Common myeloid progenitor, CD34-positive (primary cell): ENCODE results near the gene SLC35E3.

ENCODE experiments used
- CTCF ChIA-PET: fragments of 350-600 bp; sonication (Branson Sonifier 250); formaldehyde crosslinking; loops from one replicate; lab custom pipeline; 2021; ENCODE audit warnings: antibody characterized with exemption; lab: Charles Lee
- POLR2A ChIA-PET: fragments of 350-600 bp; sonication (Branson Sonifier 250); formaldehyde crosslinking; loops from one replicate; lab custom pipeline; 2021; ENCODE audit warnings: antibody characterized with exemption; lab: Charles Lee
- DNase-seq, 3 donors: peaks; one replicate each; pipeline versions ENCODE4 v3.0.0 to v3.0.0-alpha.2; 2013
- H3K27ac ChIP-seq, 2 experiments: 1 replicate in 1 of 2; 2 replicates in 1 of 2; pipeline ENCODE4 v1.7.0; 2013; ENCODE audit warnings: inconsistent platforms in 2 of 2, low read length in 2 of 2, mild to moderate bottlenecking in 2 of 2, low read depth in 1 of 2, moderate library complexity in 1 of 2; ENCODE audit not compliant: severe bottlenecking in 2 of 2, insufficient read depth in 1 of 2, poor library complexity in 1 of 2
- H3K27me3 ChIP-seq, 5 experiments: replicated peaks in 2 of 5; 1 replicate in 3 of 5; 2 replicates in 2 of 5; pipeline versions ENCODE4 v1.6.1 to v1.7.0; 2013; ENCODE audit warnings: low read length in 4 of 5, mild to moderate bottlenecking in 2 of 5, moderate library complexity in 2 of 5, inconsistent platforms in 1 of 5; ENCODE audit not compliant: insufficient read depth in 5 of 5, control insufficient read depth in 4 of 5
- H3K36me3 ChIP-seq, 4 experiments: 1 replicate in 2 of 4; 2 replicates in 2 of 4; pipeline versions ENCODE4 v1.6.1 to v1.7.0; 2013; ENCODE audit warnings: low read length in 3 of 4, control low read depth in 1 of 4, mild to moderate bottlenecking in 1 of 4; ENCODE audit not compliant: control insufficient read depth in 4 of 4, insufficient read depth in 4 of 4
- H3K4me1 ChIP-seq, 4 experiments: 1 replicate in 3 of 4; 2 replicates in 1 of 4; pipeline versions ENCODE4 v1.6.1 to v1.7.1; 2013; ENCODE audit warnings: low read length in 3 of 4, mild to moderate bottlenecking in 3 of 4, control low read depth in 1 of 4, inconsistent platforms in 1 of 4, moderate library complexity in 1 of 4; ENCODE audit not compliant: control insufficient read depth in 4 of 4, insufficient read depth in 4 of 4; ENCODE audit errors: control extremely low read depth in 1 of 4
- H3K4me3 ChIP-seq, 7 experiments: 1 replicate in 4 of 7; 2 replicates in 3 of 7; pipeline versions ENCODE4 v1.5.1 to v1.7.0; 2013; ENCODE audit warnings: mild to moderate bottlenecking in 7 of 7, low read length in 6 of 7, moderate library complexity in 6 of 7, inconsistent platforms in 2 of 7, low read depth in 2 of 7, control low read depth in 1 of 7; ENCODE audit not compliant: insufficient read depth in 4 of 7, control insufficient read depth in 1 of 7; ENCODE audit errors: extremely low read depth in 1 of 7
- H3K9me3 ChIP-seq, 5 experiments: 1 replicate in 4 of 5; 2 replicates in 1 of 5; pipeline versions ENCODE4 v1.6.1 to v1.7.1; 2013; ENCODE audit warnings: low read length in 4 of 5, mild to moderate bottlenecking in 2 of 5, inconsistent platforms in 1 of 5, low read depth in 1 of 5, moderate library complexity in 1 of 5; ENCODE audit not compliant: control insufficient read depth in 4 of 5, insufficient read depth in 2 of 5; ENCODE audit errors: control extremely low read depth in 1 of 5
- WGBS: methylation state at CpG from one replicate; pipeline ENCODE4 v1.1.5; 2013; ENCODE audit not compliant: insufficient coverage; 5-methylcytosine and 5-hydroxymethylcytosine counted together

The SLC35E3 gene

GRCh38 chr12:68792952-68793351 lies 47.0 kb downstream of the SLC35E3 start:
- POLR2A ChIA-PET, result no interaction called here
- no peaks in the 10 kb centered on the region for H3K4me1 ChIP-seq
- WGBS, result 67% methylated on average over 1 of the region's 2 CpGs
- H3K27ac ChIP-seq, result no peak overlapping the region
- H3K36me3 ChIP-seq, result no peaks in the 10 kb centered on the region
- DNase-seq, result peak; percentile 51 to 73 (median 72)
- H3K27me3 ChIP-seq, result no peaks in the 10 kb centered on the region
- H3K9me3 ChIP-seq, result no peaks in the 10 kb centered on the region
- CTCF ChIA-PET, result interaction anchor here (1.3 to 2.8 kb wide), 2 partner anchors 14 to 71 kb away, joined by 3 to 7 read pairs; partner anchors contain the start of gene MDM2
- H3K4me3 ChIP-seq, result no peak overlapping the region

- no peak overlapping the region for H3K4me3 ChIP-seq
- no peak overlapping the region for H3K27ac ChIP-seq
- WGBS, result 92% methylated on average over 2 of the region's 4 CpGs
- no peaks in the 10 kb centered on the region for H3K4me1 ChIP-seq
- ChIA-PET CTCF (interaction anchor here (1.3 to 2.8 kb wide), 2 partner anchors 14 to 71 kb away, joined by 3 to 7 read pairs; partner anchors contain the start of gene MDM2), POLR2A (interaction anchor here (0.8 kb wide), 1 partner anchor 58 kb away, joined by 4 read pairs; no protein-coding TSS in a partner anchor)
- H3K9me3 ChIP-seq, result no peaks in the 10 kb centered on the region
- no peaks in the 10 kb centered on the region for H3K27me3 ChIP-seq
- no peak for DNase-seq
- no peaks in the 10 kb centered on the region for H3K36me3 ChIP-seq
Measured at GRCh38 chr12:68793436-68793835, 47.5 kb downstream of the SLC35E3 start.

GRCh38 chr12:68793975-68794652 lies 48.1 kb downstream of the SLC35E3 start:
- no peaks in the 10 kb centered on the region for H3K27me3 ChIP-seq
- ChIA-PET CTCF (interaction anchor here (2.8 kb wide), 1 partner anchor 13 kb away, joined by 7 read pairs; the partner anchor contains the start of gene MDM2), POLR2A (interaction anchor here (0.8 kb wide), 1 partner anchor 59 kb away, joined by 4 read pairs; no protein-coding TSS in a partner anchor)
- 100% methylated on average over 2 of the region's 4 CpGs for WGBS
- no peaks in the 10 kb centered on the region for H3K9me3 ChIP-seq
- H3K4me3 ChIP-seq, result no peak overlapping the region
- H3K36me3 ChIP-seq, result no peaks in the 10 kb centered on the region
- no peaks in the 10 kb centered on the region for H3K4me1 ChIP-seq
- no peak overlapping the region for H3K27ac ChIP-seq
- no peak for DNase-seq

DNA sequence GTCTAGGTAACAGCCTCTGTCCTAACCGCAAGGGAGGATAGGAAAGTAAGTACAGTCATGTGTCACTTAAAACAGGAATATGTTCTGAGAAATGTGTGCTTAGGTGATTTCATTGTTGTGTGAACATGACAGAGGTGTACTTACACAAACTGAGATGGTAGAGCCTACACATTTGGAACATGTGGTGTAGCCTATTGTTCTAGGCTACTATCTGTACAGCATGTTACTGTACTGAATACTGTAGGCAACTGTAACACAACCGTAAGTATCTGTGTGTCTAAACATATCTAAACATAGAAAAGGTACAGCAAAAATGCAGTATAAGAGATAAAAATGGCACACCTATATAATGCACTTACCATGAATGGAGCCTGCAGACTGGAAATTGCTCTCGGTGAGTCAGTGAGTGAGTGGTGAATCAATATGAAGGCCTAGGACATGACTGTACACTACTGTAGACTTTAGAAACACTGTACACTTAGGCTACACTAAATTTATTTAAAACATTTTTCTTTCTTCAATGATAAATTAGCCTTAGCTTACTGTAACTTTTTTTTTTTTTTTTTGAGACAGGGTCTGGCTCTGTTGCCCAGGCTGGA lies 48.8 kb downstream of the SLC35E3 start:
- no peaks in the 10 kb centered on the region for H3K9me3 ChIP-seq
- no peak for DNase-seq
- POLR2A ChIA-PET, result no interaction called here

DNA sequence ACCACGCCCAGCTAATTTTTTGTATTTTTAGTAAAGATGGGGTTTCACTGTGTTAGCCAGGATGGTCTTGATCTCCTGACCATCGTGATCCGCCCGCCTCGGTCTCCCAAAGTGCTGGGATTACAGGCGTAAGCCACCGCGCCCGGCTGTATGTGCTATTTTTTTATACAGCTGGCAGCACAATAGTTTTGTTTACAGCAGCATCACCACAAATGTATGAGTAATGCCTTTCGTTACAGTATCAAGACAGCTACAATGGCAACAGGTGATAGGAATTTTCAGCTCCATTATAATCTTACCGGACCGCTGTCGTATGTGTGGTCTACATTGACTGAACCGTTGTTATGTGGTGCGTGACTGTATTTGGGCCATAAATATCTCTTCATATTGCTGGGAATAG lies 50.4 kb downstream of the SLC35E3 start:
- Histone ChIP-seq H3K4me3 (no peak overlapping the region), H3K27ac (no peak overlapping the region), H3K27me3 (no peaks in the 10 kb centered on the region), H3K4me1 (no peaks in the 10 kb centered on the region), H3K36me3 (no peaks in the 10 kb centered on the region), H3K9me3 (no peaks in the 10 kb centered on the region)
- ChIA-PET POLR2A (no interaction called here), CTCF (no interaction called here)
- no peak for DNase-seq
- 98% methylated on average over 10 of the region's 15 CpGs for WGBS

More for the DNA sequence above, 48.8 kb downstream of the SLC35E3 start:
- Histone ChIP-seq H3K4me1 (no peaks in the 10 kb centered on the region), H3K4me3 (no peak overlapping the region), H3K36me3 (no peaks in the 10 kb centered on the region), H3K27me3 (no peaks in the 10 kb centered on the region), H3K27ac (no peak overlapping the region)
- CTCF ChIA-PET, result interaction anchor here (2.8 kb wide), 1 partner anchor 13 kb away, joined by 7 read pairs; the partner anchor contains the start of gene MDM2
- 100% methylated on average over 1 of the region's 3 CpGs for WGBS

DNA sequence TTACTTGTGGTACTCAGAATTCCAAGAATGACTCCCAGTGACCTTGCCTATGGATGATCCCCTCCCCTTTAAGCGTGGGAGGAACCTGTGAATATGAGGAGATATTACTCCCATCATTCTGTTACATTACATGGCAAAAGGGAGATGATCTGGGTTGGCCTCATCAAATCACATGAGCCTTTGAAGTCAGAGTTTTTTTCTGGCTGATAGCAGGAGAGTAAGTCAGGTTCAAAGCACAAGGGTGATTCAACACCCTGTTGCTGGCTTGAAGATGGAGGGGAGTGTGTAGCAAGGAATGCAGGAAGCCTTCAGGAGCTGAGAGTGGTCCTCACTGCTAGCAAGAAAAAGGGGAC lies 52.9 kb downstream of the SLC35E3 start:
- Histone ChIP-seq H3K27me3 (no peaks in the 10 kb centered on the region), H3K9me3 (no peaks in the 10 kb centered on the region), H3K4me3 (no peak overlapping the region), H3K4me1 (no peaks in the 10 kb centered on the region), H3K27ac (no peak overlapping the region), H3K36me3 (no peaks in the 10 kb centered on the region)
- no CpG with 5 or more reads among the region's 1 CpG for WGBS
- DNase-seq, result no peak
- ChIA-PET CTCF (no interaction called here), POLR2A (no interaction called here)

GRCh38 chr12:68800294-68800693 lies 54.3 kb downstream of the SLC35E3 start:
- DNase-seq, result no peak
- Histone ChIP-seq H3K36me3 (no peaks in the 10 kb centered on the region), H3K27ac (no peak overlapping the region), H3K9me3 (no peaks in the 10 kb centered on the region), H3K4me3 (no peak overlapping the region), H3K27me3 (no peaks in the 10 kb centered on the region), H3K4me1 (no peaks in the 10 kb centered on the region)
- POLR2A ChIA-PET, result interaction anchor here (1.0 kb wide), 1 partner anchor 29 kb away, joined by 3 read pairs; no protein-coding TSS in a partner anchor
- CTCF ChIA-PET, result interaction anchor here (0.6 kb wide), 1 partner anchor 1022 kb away, joined by 4 read pairs; no protein-coding TSS in a partner anchor
- WGBS, result 96% methylated on average over 4 of the region's 5 CpGs
